GM13976 (cell line): ENCODE results near the gene PRSS53.
"Not testable (repeated sequence)": the region's sequence is repeated elsewhere in the genome, so short reads cannot be mapped to it uniquely, and the experiment has no call there.

Experiments
- DNase-seq: peaks from one replicate; pipeline ENCODE4 v3.0.0; 2012; ENCODE audit warnings: low spot score
- in situ Hi-C: fragments of 300-500 bp; cut with MboI; formaldehyde crosslinking; loops from one replicate; pipeline ENCODE4 v1.12.0; 2022; ENCODE audit warnings: low sequenced_read_pairs, mixed read lengths, inconsistent platforms; ENCODE audit not compliant: unreplicated experiment
- TF ChIP-seq, protein P1 (sequence below): IDR thresholded peaks from 2 replicates; pipeline ENCODE4 v1.5.1; 2012; ENCODE audit warnings: borderline replicate concordance, mild to moderate bottlenecking; ENCODE audit not compliant: insufficient read depth; ENCODE audit errors: extremely low read depth, missing control alignments, control extremely low read depth

PRSS53 gene

GRCh38 chr16:31106509-31107464, 18.0 kb upstream of the PRSS53 start:
- no peak for DNase-seq
- in situ Hi-C loops: no loop called here
- TF ChIP-seq, protein P1, sequence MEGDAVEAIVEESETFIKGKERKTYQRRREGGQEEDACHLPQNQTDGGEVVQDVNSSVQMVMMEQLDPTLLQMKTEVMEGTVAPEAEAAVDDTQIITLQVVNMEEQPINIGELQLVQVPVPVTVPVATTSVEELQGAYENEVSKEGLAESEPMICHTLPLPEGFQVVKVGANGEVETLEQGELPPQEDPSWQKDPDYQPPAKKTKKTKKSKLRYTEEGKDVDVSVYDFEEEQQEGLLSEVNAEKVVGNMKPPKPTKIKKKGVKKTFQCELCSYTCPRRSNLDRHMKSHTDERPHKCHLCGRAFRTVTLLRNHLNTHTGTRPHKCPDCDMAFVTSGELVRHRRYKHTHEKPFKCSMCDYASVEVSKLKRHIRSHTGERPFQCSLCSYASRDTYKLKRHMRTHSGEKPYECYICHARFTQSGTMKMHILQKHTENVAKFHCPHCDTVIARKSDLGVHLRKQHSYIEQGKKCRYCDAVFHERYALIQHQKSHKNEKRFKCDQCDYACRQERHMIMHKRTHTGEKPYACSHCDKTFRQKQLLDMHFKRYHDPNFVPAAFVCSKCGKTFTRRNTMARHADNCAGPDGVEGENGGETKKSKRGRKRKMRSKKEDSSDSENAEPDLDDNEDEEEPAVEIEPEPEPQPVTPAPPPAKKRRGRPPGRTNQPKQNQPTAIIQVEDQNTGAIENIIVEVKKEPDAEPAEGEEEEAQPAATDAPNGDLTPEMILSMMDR: no peak

DNA sequence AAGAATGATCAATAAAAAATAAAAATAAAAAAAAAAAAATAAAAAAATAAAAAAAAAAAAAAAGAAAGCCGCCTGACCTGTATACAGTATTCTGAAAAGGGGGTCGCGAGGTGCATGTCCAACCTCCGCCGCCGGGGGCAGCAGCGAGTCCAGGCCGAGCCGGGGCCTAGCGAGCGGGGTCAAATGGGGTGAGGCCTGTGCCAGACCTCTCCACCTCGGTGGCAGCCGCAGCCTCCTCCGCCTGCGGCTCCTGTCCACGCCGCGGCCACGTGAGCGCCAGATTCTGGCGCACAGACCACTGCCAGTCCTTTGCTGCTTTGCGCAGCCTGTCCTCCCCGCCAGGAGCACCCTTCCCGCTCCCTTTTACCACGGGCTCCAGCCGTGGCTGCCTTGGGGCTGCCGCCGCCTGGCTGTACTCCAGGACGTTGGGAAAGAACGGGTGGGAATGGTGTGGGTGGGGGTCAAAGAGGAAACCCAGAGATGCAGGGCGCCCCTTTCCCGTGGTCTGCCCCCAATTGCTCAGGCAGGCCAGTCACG, 17.0 kb upstream of the PRSS53 start:
- in situ Hi-C loops: no loop called here
- DNase-seq: peak; percentile 87
- TF ChIP-seq, protein P1: peak; percentile 84

DNA sequence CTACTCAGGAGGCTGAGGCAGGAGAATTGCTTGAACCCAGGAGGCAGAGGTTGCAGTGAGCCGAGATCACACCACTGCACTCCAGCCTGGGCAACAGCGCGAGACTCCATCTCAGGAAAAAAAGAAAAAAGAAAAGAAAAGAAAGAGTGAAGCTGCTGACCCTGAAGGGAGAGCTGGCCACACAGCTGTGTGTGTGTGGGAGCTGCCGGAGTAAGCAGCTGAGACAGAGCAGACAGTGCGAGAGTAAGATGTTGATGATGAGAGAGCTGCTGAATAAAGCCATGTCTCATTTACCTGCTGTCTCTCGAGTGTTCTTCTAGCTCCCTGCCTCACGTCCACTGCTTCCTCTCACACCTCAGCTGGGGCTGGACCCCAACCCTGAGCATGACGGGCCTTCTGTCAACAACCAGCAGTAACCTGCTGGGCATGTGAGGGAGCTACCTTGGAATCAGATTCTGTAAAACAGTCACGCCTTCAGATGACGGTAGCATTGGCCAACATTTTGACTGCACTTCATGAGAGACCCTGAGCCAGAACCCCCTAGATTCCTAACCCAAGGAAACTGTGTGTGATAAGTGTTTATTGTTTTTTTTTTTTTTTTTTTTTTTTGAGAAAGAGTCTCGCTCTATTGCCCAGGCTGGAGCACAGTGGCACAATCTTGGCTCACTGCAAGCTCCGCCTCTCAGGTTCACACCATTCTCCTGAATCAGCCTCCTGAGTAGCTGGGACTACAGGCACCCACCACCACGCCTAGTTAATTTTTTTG, 12.3 kb upstream of the PRSS53 start:
- DNase-seq, in situ Hi-C loops: not testable (repeated sequence)

DNA sequence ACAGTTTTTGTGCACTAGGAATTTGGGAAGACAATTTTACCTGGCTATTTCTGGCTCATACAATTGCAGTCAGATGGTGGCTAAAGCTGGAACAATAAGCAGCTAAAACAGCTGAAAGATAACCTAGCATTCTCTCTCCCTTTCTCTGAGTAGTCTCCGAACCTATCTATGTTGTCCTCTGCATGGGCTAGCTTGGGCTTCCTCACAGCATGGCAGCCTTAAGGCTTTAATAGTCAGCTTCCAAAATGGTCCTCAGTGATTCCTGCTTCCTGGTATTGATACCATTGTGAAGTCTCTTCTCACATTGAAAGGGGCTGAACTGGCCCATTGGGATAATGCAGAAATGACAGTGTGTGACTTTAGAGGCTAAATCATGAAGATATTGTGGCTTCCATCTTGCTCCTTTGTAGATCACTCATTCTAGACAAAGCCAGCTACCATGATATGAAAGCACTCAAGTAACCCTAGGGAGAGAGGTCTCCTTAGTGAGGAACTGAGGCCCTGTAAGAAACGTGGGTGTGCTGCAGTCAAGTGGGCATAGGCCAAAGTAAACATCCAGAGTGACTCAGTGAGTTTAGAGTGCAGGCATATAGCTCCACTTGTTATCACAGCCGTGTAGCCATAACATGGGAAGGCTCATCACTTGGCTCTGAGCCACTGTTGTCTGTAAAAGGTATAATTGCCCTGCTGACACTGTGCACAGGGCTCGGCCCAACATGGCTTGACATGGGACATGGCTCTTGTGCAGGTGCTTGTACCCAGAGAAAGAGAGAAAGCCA, 11.3 kb upstream of the PRSS53 start:
- in situ Hi-C loops: no loop called here
- TF ChIP-seq, protein P1: no peak
- DNase-seq: no peak

GRCh38 chr16:31094424-31095120, 5.8 kb upstream of the PRSS53 start, which contains the start of gene VKORC1:
VKORC1 (minus strand) TSS chr16:31094797; CDS start chr16:31094729, 68 bp downstream.
- in situ Hi-C loops: no loop called here
- TF ChIP-seq, protein P1: no peak
- DNase-seq: peak; percentile 93

GRCh38 chr16:31094088-31094423, 5.3 kb upstream of the PRSS53 start:
- TF ChIP-seq, protein P1: no peak
- no peak for DNase-seq
- in situ Hi-C loops: no loop called here
